IPS DF 4.7 (cell line): Measurements from ENCODE around the gene LGALS3BP.
"Not testable (repeated sequence)": the region's sequence is repeated elsewhere in the genome, so short reads cannot be mapped to it uniquely, and the experiment has no call there.

ENCODE experiments used
- DNase-seq: peaks from one replicate; pipeline ENCODE4 v3.0.0-alpha.2; 2013; ENCODE audit warnings: low spot score; ENCODE audit errors: extremely low read depth

LGALS3BP gene

GRCh38 chr17:78979780-78980623 is at the start of gene LGALS3BP:
Gene LGALS3BP (minus strand): TSS chr17:78979923. CDS start chr17:78977191, 2,732 bp downstream.
- no peak for DNase-seq

DNA sequence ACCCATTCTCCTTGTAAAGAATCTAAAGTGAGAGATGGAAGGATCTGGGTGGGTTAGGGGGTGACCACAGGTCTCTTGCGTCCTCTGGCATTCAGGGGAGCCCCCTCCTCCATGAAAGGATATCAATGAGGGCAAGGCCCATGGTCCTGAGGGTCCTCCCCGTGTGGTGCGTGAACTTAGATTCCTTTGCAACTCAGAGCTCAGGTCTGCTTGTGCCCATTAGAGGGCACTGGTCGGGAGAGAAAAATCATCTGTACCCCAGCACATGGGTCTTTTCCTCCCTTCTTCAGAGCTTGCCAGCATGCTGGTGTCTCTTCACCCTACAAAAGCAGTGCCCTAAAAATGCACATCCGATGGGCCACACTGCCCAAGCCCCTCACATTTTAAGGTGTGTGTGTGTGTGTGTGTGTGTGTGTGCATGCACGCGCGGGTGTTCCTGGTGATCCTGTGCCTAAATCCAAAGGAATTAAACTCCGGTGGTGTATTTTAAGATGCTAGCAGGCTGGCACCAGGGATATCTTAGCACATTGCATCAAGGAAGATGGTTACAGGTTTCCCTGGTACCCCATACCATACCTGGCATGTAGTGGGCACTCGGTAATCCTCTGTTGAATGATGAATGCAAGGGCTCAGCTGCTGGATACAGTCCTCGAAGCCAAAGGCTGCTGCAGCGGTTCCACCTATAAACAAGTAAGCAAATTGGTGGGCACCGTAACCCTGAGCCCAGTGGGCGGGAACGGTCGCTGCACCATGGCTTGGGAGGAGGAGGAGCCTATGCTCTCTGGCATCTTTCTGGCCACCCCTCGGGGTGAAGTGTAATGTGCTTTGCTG is 49.0 kb upstream of the LGALS3BP start:
- no peak for DNase-seq

DNA sequence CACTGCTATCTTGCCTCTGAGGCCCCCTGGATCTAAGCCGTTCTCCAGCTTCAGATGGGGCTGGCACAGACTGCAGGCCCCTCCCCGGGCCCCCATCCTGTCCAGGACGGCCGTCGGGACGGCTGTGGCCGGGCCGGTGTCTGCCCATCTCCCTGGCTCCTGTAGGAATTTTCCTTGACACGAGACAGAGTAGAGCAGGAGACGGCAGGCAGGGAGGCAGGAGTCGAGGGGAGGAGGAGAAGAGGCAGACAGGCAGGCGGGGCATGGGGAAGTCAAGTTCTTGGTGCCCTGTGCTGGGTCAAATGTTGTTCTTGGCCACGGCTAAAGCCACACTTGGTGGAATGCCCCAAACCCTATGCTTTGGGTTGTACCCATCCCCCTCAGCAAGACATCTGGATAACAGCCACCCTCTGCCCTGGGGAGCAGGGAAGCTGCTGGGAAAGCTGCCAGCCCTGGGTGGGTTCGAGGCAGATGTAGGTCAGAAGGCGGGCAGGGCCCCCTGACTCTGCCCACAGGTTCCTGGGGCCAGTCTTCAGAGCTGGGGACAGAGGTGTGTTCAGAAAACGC is 48.3 kb upstream of the LGALS3BP start:
- DNase-seq = no peak

- no peak for DNase-seq
Measured at GRCh38 chr17:79027274-79027924, 47.7 kb upstream of the LGALS3BP start.

DNA sequence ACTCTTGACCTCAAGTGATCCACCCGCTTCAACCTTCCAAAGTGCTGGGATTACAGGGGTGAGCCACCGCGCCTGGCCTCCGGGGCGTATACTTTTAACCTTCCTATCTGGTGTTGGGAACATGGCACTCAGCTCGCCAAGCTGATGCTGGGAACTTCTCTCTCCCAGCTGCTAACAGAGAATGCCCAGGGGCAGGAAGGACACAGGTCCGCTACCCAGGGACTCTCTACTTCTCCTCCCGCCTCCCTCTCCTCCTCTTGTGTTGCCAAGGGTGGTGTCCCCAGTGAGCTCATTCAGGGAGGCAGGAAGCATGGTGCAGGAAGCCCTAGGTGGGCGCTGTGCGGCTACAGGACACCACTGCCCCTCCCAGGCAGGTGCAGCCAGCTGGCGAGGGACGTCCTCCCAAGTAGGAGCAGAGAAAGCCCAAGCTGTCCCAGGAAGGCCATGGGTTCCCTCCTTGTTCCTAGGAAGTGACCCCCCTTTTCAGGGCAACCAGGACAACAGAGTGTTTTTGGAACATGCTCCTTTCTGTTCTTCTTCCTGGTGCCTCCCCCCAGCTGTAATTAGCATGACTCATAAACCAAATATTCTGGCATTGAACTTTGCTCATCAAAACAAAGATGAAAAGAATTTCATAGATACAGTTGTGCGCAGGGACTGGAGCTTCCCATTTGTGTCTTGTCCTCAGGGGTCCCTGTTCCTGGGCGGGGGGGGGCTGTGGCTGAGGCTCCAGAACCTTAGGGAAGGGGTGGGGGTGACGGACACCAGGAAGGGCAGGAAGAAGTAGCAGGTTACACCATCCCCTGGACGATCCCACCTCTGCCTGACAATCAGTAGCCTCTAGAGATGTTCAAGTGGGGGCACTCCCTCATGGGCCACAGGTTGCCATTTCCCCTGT is 46.9 kb upstream of the LGALS3BP start:
- no peak for DNase-seq

DNA sequence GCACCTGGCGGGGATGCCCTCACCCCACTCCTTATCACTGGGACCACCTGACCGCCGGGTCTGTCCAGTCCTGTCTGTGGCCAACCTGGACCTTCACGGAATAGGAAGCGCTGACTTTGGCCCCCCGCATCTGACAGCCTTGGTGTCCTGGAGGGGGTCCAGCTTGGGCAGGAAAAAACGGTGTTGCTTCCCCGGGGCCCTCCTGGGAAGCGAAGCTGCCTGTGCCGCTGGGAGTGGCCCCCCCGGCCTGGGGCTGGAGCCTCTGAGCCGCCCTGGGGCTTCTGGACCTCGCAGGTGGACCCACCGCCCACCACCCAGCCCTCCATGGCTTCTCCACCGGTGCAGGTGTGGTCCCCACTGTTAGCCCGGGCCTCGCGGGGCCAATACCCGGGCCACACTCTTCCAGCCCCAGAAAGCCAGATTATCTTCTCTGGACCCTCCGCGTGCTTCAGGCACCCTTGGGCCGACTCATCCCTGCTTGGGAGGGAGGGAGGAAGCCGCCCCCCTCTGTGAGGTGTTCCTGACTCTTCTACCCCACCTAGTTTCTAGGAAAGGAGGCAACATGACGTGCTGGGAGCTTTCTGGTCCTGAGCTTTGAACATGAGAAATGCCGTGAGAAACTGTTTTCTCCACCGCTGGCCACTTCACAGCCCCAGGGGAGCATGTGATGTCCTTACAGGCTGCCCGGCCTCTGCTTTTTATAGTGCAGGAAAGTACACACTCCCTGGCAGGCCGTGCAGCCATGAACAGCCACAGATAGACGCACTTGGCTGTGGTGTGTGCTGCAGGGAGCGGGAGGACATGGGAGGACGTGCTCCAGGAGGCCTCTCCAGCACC is 45.4 kb upstream of the LGALS3BP start:
- no peak for DNase-seq

DNA sequence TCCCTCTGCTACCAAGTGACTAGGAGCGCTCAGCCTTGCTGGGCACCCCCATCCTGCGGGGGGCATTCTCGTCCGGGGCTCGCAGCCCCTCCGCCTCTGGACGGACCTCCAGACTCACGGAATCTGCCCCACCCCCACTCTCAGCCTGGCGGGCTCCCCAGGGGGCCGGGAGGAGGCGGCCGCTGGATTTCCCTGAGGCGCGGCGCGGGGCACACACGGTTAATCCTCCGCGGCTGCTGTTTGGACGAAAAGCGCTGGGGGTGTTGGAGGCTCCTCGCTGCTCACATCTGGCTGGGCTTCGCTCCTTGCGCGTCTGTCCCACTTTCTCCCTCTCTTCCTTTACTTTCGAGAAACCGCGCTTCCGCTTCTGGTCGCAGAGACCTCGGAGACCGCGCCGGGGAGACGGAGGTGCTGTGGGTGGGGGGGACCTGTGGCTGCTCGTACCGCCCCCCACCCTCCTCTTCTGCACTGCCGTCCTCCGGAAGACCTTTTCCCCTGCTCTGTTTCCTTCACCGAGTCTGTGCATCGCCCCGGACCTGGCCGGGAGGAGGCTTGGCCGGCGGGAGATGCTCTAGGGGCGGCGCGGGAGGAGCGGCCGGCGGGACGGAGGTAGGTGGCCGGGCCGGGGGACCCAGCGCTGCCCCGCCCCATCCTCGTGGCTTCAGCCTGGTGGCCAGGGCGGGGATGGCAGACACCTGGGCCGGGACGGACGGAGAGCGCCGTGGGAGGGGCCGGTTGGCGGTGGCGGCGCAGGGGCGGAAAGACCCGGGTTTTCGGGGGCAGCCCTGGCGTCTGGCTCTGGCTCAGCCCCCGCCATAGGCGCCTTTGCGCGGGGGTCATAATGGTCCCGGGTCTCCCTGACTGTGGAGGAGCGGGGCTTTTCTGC is 44.4 kb upstream of the LGALS3BP start, which contains the start of gene C1QTNF1:
C1QTNF1 (plus strand) TSS at position 284 of the 886 bp plus-strand sequence. CDS start 19,800 bp downstream, outside the sequence.
- DNase-seq = no peak

DNA sequence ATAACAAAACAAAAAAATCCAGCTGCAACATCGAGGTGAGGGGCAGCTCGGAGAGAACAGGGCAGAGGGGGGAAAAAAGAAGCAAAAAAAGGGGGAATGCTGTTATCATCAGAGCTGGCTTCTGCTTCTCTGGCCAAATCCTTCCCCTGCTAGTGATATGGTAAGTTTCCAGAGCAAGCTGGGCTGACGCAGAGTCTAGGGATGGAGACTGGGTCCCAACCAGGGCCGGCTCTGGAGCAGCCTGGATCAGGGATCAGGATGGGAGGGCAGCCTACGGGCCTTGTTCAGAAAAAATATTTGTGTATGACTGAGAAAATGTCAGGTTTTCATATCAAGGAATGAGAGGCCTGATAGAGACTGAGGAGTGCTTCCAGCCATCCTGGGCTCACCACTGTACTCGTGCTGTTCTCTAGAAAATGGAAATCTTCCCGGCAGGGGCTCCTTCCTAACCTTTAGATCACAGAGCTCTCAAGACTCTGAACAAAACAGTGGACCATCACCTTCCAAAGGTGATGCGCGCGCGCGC is 43.5 kb upstream of the LGALS3BP start:
- DNase-seq = no peak

- DNase-seq = no peak
Measured at GRCh38 chr17:79022507-79022991, 42.8 kb upstream of the LGALS3BP start.

DNA sequence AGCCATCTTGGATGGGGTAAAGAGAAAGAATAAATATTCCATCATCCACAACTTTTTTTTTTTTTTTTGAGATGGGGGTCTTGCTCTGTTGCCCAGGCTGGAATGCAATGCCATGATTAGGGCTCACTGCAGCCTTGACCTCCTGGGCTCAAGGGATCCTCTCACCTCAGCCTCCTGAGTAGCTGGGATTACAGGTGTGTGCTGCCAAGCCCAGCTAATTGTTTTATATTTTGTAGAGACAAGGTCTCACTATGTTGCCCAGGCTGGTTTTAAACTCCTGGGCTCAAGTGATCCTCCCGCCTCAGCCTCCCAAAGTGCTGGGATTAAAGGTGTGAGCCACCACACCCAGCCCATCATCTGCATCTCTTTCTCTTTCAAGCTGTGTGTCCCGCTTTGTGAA is 42.2 kb upstream of the LGALS3BP start:
- not testable (repeated sequence) for DNase-seq

- no peak for DNase-seq
Measured at GRCh38 chr17:79020631-79021301, 41.0 kb upstream of the LGALS3BP start.

GRCh38 chr17:79019632-79020584 is 40.2 kb upstream of the LGALS3BP start:
- no peak for DNase-seq

- DNase-seq = no peak
Measured at GRCh38 chr17:79019261-79019631, 39.5 kb upstream of the LGALS3BP start.

GRCh38 chr17:79018370-79018695 is 38.6 kb upstream of the LGALS3BP start:
- no peak for DNase-seq

- no peak for DNase-seq
Measured at GRCh38 chr17:79017546-79018369, 38.0 kb upstream of the LGALS3BP start.
